GM23338 (cell line): ENCODE measurements around the gene WDR44. TPM values are rescaled to one million over a fixed set of nuclear protein-coding genes. Genes with fewer than 3 reads are reported as not detected.
A peak's percentile ranks its signal among the peaks of the same experiment; 100 is the strongest.

Experiments used
- ATAC-seq: fragments of 200-7000 bp; cut with Tn5 transposase; 3 replicates; pipeline ENCODE4 v1.9.1; 2020
- DNase-seq: peaks from one replicate; pipeline ENCODE4 v3.0.0-alpha.2; 2015; ENCODE audit warnings: low spot score
- H2AFZ ChIP-seq: fragments of 200-600 bp; sonication (generic); 2 replicates; pipeline ENCODE4 v1.8.0; 2016; ENCODE audit warnings: antibody characterized with exemption, mild to moderate bottlenecking, moderate library complexity
- H3F3A ChIP-seq: fragments of 200-600 bp; sonication (generic); replicated peaks from 2 replicates; pipeline ENCODE4 v1.8.0; 2017; ENCODE audit warnings: antibody characterized with exemption, mixed run types, low read depth
- H3K27ac ChIP-seq: fragments of 200-600 bp; sonication (generic); 2 replicates; pipeline ENCODE4 v1.6.1; 2016; ENCODE audit warnings: low read depth
- H3K27me3 ChIP-seq: fragments of 200-600 bp; sonication (generic); 2 replicates; pipeline ENCODE4 v1.8.0; 2016; ENCODE audit warnings: mild to moderate bottlenecking, mixed run types, moderate library complexity; ENCODE audit not compliant: insufficient read depth
- H3K36me3 ChIP-seq: fragments of 200-600 bp; sonication (generic); 2 replicates; pipeline ENCODE4 v1.8.0; 2016; ENCODE audit warnings: mild to moderate bottlenecking; ENCODE audit not compliant: insufficient read depth
- H3K4me1 ChIP-seq: fragments of 200-600 bp; sonication (generic); 2 replicates; pipeline ENCODE4 v1.8.0; 2016; ENCODE audit warnings: mild to moderate bottlenecking, moderate library complexity; ENCODE audit not compliant: insufficient read depth
- H3K4me2 ChIP-seq: fragments of 200-600 bp; sonication (generic); 2 replicates; pipeline ENCODE4 v1.7.1; 2017; ENCODE audit warnings: mixed run types
- H3K4me3 ChIP-seq: fragments of 200-600 bp; sonication (generic); 2 replicates; pipeline ENCODE4 v1.6.1; 2016; ENCODE audit warnings: mixed run types
- H3K79me2 ChIP-seq: fragments of 200-600 bp; sonication (generic); replicated peaks from 2 replicates; pipeline ENCODE4 v1.8.0; 2017; ENCODE audit warnings: mild to moderate bottlenecking; ENCODE audit not compliant: insufficient read depth
- H3K9me2 ChIP-seq: fragments of 200-600 bp; sonication (generic); 2 replicates; pipeline ENCODE4 v1.8.0; 2017; ENCODE audit not compliant: insufficient read depth
- H4K20me1 ChIP-seq: fragments of 200-600 bp; sonication (generic); replicated peaks from 2 replicates; pipeline ENCODE4 v1.8.0; 2017; ENCODE audit warnings: mild to moderate bottlenecking; ENCODE audit not compliant: insufficient read depth
- H3K27ac Mint-ChIP-seq: 2 replicates; pipeline ENCODE4 v1.8.0; 2020; ENCODE audit warnings: inconsistent platforms, mild to moderate bottlenecking, moderate library complexity, mixed read lengths
- H3K27me3 Mint-ChIP-seq: 3 replicates; pipeline ENCODE4 v1.8.0; 2022; ENCODE audit warnings: low read depth, mild to moderate bottlenecking, moderate library complexity, mixed read lengths, inconsistent platforms; ENCODE audit not compliant: insufficient read depth, poor library complexity
- H3K36me3 Mint-ChIP-seq: 3 replicates; pipeline ENCODE4 v1.8.0; 2021; ENCODE audit warnings: low read depth, mild to moderate bottlenecking, inconsistent platforms, moderate library complexity, mixed read lengths
- H3K4me1 Mint-ChIP-seq: 3 replicates; pipeline ENCODE4 v1.8.0; 2020; ENCODE audit warnings: mild to moderate bottlenecking, inconsistent platforms, mixed read lengths
- H3K4me3 Mint-ChIP-seq: 3 replicates; pipeline ENCODE4 v1.8.0; 2021; ENCODE audit warnings: moderate library complexity, mild to moderate bottlenecking, inconsistent platforms, mixed read lengths
- H3K9me3 Mint-ChIP-seq: 3 replicates; pipeline ENCODE4 v1.8.0; 2020; ENCODE audit warnings: moderate library complexity, mild to moderate bottlenecking, inconsistent platforms, mixed read lengths
- EZH2 ChIP-seq: fragments of 200-600 bp; sonication (generic); IDR thresholded peaks from one replicate; pipeline ENCODE4 v1.8.0; 2017; ENCODE audit warnings: antibody characterized with exemption, mild to moderate bottlenecking, low read depth; ENCODE audit not compliant: unreplicated experiment
- EZH2phosphoT487 ChIP-seq: fragments of 200-600 bp; sonication (generic); IDR thresholded peaks from one replicate; pipeline ENCODE4 v1.8.1; 2018; ENCODE audit warnings: antibody characterized with exemption; ENCODE audit not compliant: unreplicated experiment
- REST ChIP-seq: IDR thresholded peaks from one replicate; pipeline ENCODE4 v1.6.1; 2018; ENCODE audit warnings: antibody characterized with exemption; ENCODE audit not compliant: unreplicated experiment
- ZNF114 ChIP-seq: fragments of 250-450 bp; sonication (Bioruptor Pico); IDR thresholded peaks from 2 replicates; pipeline ENCODE4 v1.5.0; 2020; ENCODE audit warnings: mild to moderate bottlenecking, moderate library complexity
- ZNF331 ChIP-seq: fragments of 250-450 bp; sonication (Bioruptor Pico); IDR thresholded peaks from 2 replicates; pipeline ENCODE4 v1.5.0; 2020; ENCODE audit warnings: low read depth, mild to moderate bottlenecking, moderate library complexity
- ZNF462 ChIP-seq: fragments of 250-450 bp; sonication (Bioruptor Pico); IDR thresholded peaks from 2 replicates; pipeline ENCODE4 v1.5.0; 2020; ENCODE audit warnings: mild to moderate bottlenecking, moderate library complexity
- polyA plus RNA-seq: library from polyadenylated mRNA; unstranded; fragments of >200 nt; fragmentation: Nextera tagmentation; extraction: Ambion mirVana; gene quantifications from 2 replicates; pipeline ENCODE4 v1.2.1, GENCODE V29; 2016
- total RNA-seq: library from RNA; depleted of rRNA; stranded (reverse); fragments of >200 nt; shearing (Covaris generic); gene quantifications from 2 replicates; pipeline ENCODE4 v1.2.3, GENCODE V29; 2014
- TF ChIP-seq, protein P1 (sequence below): IDR thresholded peaks from 2 replicates; pipeline ENCODE4 v1.6.1; 2016; ENCODE audit warnings: antibody characterized with exemption

Gene WDR44
- total and polyA plus RNA-seq, 2 experiments from 2014 or later = 17.5 to 21.0 TPM

DNA sequence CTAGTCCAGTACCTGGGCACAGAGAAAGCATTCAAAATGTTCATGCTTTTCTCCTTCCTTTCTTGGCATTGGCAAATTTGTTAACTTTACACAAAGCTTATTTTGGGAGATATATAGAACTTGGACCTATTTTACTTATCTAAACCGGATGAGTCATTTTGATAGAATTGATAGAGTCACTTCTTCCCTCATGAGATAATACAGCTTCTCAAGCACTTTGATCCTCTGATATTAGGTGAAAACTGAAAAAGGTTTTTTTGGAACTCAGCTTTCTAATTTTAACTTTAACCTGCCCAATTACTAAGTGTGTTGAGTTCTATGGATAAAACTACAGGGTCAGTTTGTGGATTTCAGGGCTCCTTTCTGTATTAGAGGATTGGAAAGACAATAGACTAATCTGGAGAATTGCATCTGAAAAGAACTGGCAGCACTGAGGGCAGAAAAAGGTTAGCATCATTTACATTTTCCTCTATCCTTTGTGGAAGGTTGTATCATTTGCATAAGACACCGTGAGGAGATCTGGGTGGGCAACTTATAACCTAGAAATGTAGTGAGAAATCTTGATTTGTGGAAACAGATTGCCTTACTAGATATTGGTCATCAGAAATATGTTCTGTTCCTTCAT lies 2.4 kb downstream of the WDR44 start:
- peaks cover 5% of the 10 kb centered on the region; the same call in 1 of the 2 replicates for H4K20me1 ChIP-seq
- peaks cover 64% of the 10 kb centered on the region for H3K79me2 ChIP-seq
- no peaks in the 10 kb centered on the region for H3F3A ChIP-seq
- Mint-ChIP-seq H3K36me3 (no peaks in the 10 kb centered on the region), H3K27ac (no peak overlapping the region; the same call in 1 of the 2 replicates), H3K4me3 (peak overlapping the region; percentile 92), H3K27me3 (peaks cover 4% of the 10 kb centered on the region), H3K9me3 (no peaks in the 10 kb centered on the region), H3K4me1 (peaks cover 26% of the 10 kb centered on the region)
- peaks cover 20% of the 10 kb centered on the region for H3K4me1 ChIP-seq
- TF ChIP-seq, protein P1, sequence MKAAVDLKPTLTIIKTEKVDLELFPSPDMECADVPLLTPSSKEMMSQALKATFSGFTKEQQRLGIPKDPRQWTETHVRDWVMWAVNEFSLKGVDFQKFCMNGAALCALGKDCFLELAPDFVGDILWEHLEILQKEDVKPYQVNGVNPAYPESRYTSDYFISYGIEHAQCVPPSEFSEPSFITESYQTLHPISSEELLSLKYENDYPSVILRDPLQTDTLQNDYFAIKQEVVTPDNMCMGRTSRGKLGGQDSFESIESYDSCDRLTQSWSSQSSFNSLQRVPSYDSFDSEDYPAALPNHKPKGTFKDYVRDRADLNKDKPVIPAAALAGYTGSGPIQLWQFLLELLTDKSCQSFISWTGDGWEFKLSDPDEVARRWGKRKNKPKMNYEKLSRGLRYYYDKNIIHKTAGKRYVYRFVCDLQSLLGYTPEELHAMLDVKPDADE = no peak
- TF ChIP-seq ZNF114 (no peak), EZH2phosphoT487 (no peak), ZNF462 (CRISPR knock-in tag) (no peak), EZH2 (no peak), REST (no peak), ZNF331 (CRISPR knock-in tag) (no peak)
- H3K4me3 ChIP-seq = peak overlapping the region; percentile 80
- H2AFZ ChIP-seq = no peak overlapping the region
- peak; percentile 40 for DNase-seq
- H3K27me3 ChIP-seq = peaks cover 7% of the 10 kb centered on the region
- H3K9me2 ChIP-seq = no peaks in the 10 kb centered on the region
- no peak overlapping the region for H3K27ac ChIP-seq
- H3K4me2 ChIP-seq = peak overlapping the region; percentile 90
- ATAC-seq = peak; percentile 6; the same call in 1 of the 3 replicates
- H3K36me3 ChIP-seq = no peaks in the 10 kb centered on the region
